ENCODE results near the gene ANXA2R. TPM values are rescaled to one million over a fixed set of nuclear protein-coding genes. Genes with fewer than 3 reads are reported as not detected.
A peak's percentile ranks its signal among the peaks of the same experiment; 100 is the strongest.

ANXA2R gene
- total and polyA plus RNA-seq, 2 of the 13 experiments (the other 11 are each of a cell fraction or from before 2014, with no cell fraction given), result 0.95 to 1.3 TPM

- TF ChIP-seq MLXIP (CRISPR knock-in tag; IDR thresholded peaks at IDR 0.05; ENCODE audit: borderline replicate concordance), result no peak
- TF ChIP-seq GTF2F1 (IDR thresholded peaks at IDR 0.05; ENCODE audit: low read length), result no peak
- TF ChIP-seq NR2F1 (CRISPR knock-in tag; IDR thresholded peaks at IDR 0.05), result no peak
- no peak for TF ChIP-seq HES4 (CRISPR knock-in tag; IDR thresholded peaks at IDR 0.05; ENCODE audit: borderline replicate concordance)
- no peak; the same call in 1 of the 2 replicates for TF ChIP-seq BRCA1 (CRISPR knock-in tag; IDR thresholded peaks at IDR 0.05)
- TF ChIP-seq ATF3 (CRISPR knock-in tag; IDR thresholded peaks at IDR 0.05), result no peak
- 0 out of 2 replicates have a peak, but pooled peaks have one; percentile 29 for TF ChIP-seq SNAPC5 (CRISPR knock-in tag; IDR thresholded peaks at IDR 0.05; ENCODE audit: borderline replicate concordance)
- no peak for TF ChIP-seq ZBTB7B (CRISPR knock-in tag; IDR thresholded peaks at IDR 0.05)
- TF ChIP-seq ETS1 (CRISPR knock-in tag; IDR thresholded peaks at IDR 0.05), result no peak
These were observed 440 bp downstream of the ANXA2R start (continued) for GRCh38 chr5:43039471-43040286.
